Upper lobe of left lung (tissue), 4 donors: Measurements from ENCODE around the gene IGSF1.
"Not testable (repeated sequence)": the region's sequence is repeated elsewhere in the genome, so short reads cannot be mapped to it uniquely, and the experiment has no call there.

Experiments
- POLR2A ChIP-seq, 4 donors: fragments of 450-650 bp; IDR thresholded peaks; one replicate each; pipeline ENCODE4 v1.5.1; 2016 to 2017; ENCODE audit warnings: antibody characterized with exemption in 4 of 4, mild to moderate bottlenecking in 2 of 4
- POLR2AphosphoS5 ChIP-seq, 2 donors: sonication (generic); formaldehyde crosslinking; IDR thresholded peaks; one replicate each; pipeline ENCODE4 v1.5.1; 2017; ENCODE audit warnings: antibody characterized with exemption in 2 of 2

- TF ChIP-seq POLR2A, POLR2AphosphoS5 (IDR thresholded peaks at IDR 0.05): not testable (repeated sequence)
These were observed 37.9 kb downstream of the IGSF1 start for GRCh38 chrX:131250984-131251738.
